Endothelial cell of umbilical vein (primary cell): ENCODE results near the gene ALG8. TPM values are rescaled to one million over a fixed set of nuclear protein-coding genes. Genes with fewer than 3 reads are reported as not detected.

ENCODE experiments used
- BruUV-seq: library from RNA; stranded (reverse); fragments of 400-500 nt; replicated peaks from 2 replicates; lab custom pipeline; 2021; lab: Mats Ljungman, UMichigan
- CTCF ChIA-PET: fragments of 300-600, 350-600 bp; sonication (Branson Sonifier 250); formaldehyde crosslinking; loops from one replicate; lab custom pipeline; 2021; ENCODE audit warnings: antibody characterized with exemption, inconsistent platforms; lab: Charles Lee
- POLR2A ChIA-PET: fragments of 300-600, 350-600 bp; sonication (Branson Sonifier 250); formaldehyde crosslinking; loops from one replicate; lab custom pipeline; 2021; ENCODE audit warnings: antibody characterized with exemption, inconsistent platforms; lab: Charles Lee
- DNase-seq: peaks from one replicate; pipeline ENCODE4 v3.0.0-alpha.2; 2011; ENCODE audit warnings: low read depth, low spot score
- FAIRE-seq: peaks from 2 replicates; lab custom pipeline; 2011; peaks lifted over from hg19 to GRCh38; lab: Jason Lieb, UNC
- H2AFZ ChIP-seq: 2 replicates; pipeline ENCODE4 v1.6.0; 2012; ENCODE audit warnings: low read depth, low read length, control low read depth, inconsistent platforms
- H3K27ac ChIP-seq: 2 replicates; pipeline ENCODE4 v1.5.1; 2011; ENCODE audit warnings: low read depth, mild to moderate bottlenecking, control low read depth, low read length, moderate library complexity; ENCODE audit not compliant: insufficient read depth
- H3K27me3 ChIP-seq, 2 experiments: 2 replicates each; pipeline versions ENCODE4 v1.6.0 to v1.6.1; 2011; ENCODE audit warnings: low read length in 2 of 2, mixed read lengths in 1 of 2; ENCODE audit not compliant: control insufficient read depth in 2 of 2, insufficient read depth in 2 of 2
- H3K36me3 ChIP-seq, 2 experiments: 2 replicates in 1 of 2; 3 replicates in 1 of 2; pipeline ENCODE4 v1.5.1; 2011; ENCODE audit warnings: low read length in 2 of 2, mild to moderate bottlenecking in 1 of 2, moderate library complexity in 1 of 2; ENCODE audit not compliant: control insufficient read depth in 2 of 2, insufficient read depth in 2 of 2; ENCODE audit errors: extremely low read depth in 1 of 2
- H3K4me1 ChIP-seq: 3 replicates; pipeline ENCODE4 v1.5.1; 2011; ENCODE audit warnings: mild to moderate bottlenecking, low read length; ENCODE audit not compliant: control insufficient read depth, insufficient read depth; ENCODE audit errors: extremely low read depth
- H3K4me2 ChIP-seq: 2 replicates; pipeline ENCODE4 v1.6.1; 2011; ENCODE audit warnings: low read length, control low read depth, mixed read lengths; ENCODE audit not compliant: insufficient read depth
- H3K4me3 ChIP-seq, 3 experiments: fragments of 200-600 bp in 1 of 3; sonication (generic), shearing (Covaris generic) in 1 of 3; replicated peaks in 1 of 3; 2 replicates each; pipeline ENCODE4 v1.5.1; 2011 to 2016; ENCODE audit warnings: control low read depth in 3 of 3, low read length in 3 of 3, mild to moderate bottlenecking in 2 of 3, inconsistent platforms in 1 of 3, low read depth in 1 of 3, moderate library complexity in 1 of 3; ENCODE audit not compliant: insufficient read depth in 1 of 3
- H3K79me2 ChIP-seq: 2 replicates; pipeline ENCODE4 v1.6.0; 2012; ENCODE audit warnings: low read length, inconsistent platforms; ENCODE audit not compliant: control insufficient read depth, insufficient read depth
- H3K9ac ChIP-seq: replicated peaks from 2 replicates; pipeline ENCODE3; 2011; ENCODE audit warnings: low read length, control low read depth; ENCODE audit not compliant: insufficient read depth; ENCODE audit errors: extremely low read depth
- H3K9me1 ChIP-seq: replicated peaks from 3 replicates; pipeline ENCODE4 v1.6.0; 2011; ENCODE audit warnings: mild to moderate bottlenecking, low read length; ENCODE audit not compliant: control insufficient read depth, insufficient read depth; ENCODE audit errors: extremely low read depth
- H3K9me3 ChIP-seq: replicated peaks from 2 replicates; pipeline ENCODE4 v1.5.1; 2012; ENCODE audit warnings: low read length, inconsistent platforms; ENCODE audit not compliant: control insufficient read depth, insufficient read depth
- H4K20me1 ChIP-seq: replicated peaks from 2 replicates; pipeline ENCODE3; 2011; ENCODE audit warnings: mild to moderate bottlenecking, low read length; ENCODE audit not compliant: control insufficient read depth, insufficient read depth; ENCODE audit errors: extremely low read depth
- CTCF ChIP-seq, 2 donors: IDR thresholded peaks; 1 replicate in 1 of 2; 2 replicates in 1 of 2; pipeline ENCODE4 v1.5.1; 2011; ENCODE audit warnings: low read length in 2 of 2, mild to moderate bottlenecking in 2 of 2, moderate library complexity in 2 of 2, control low read depth in 1 of 2, inconsistent platforms in 1 of 2, low read depth in 1 of 2; ENCODE audit not compliant: insufficient read depth in 1 of 2; ENCODE audit errors: extremely low read depth in 1 of 2
- EZH2 ChIP-seq: IDR thresholded peaks from 2 replicates; pipeline ENCODE4 v1.6.1; 2012; ENCODE audit warnings: borderline replicate concordance, low read depth, mild to moderate bottlenecking, moderate library complexity, low read length, inconsistent platforms; ENCODE audit not compliant: severe bottlenecking
- FOS ChIP-seq: IDR thresholded peaks from 2 replicates; pipeline ENCODE4 v1.6.1; 2011; ENCODE audit warnings: mild to moderate bottlenecking, low read length, moderate library complexity, borderline replicate concordance; ENCODE audit not compliant: insufficient read depth
- GATA2 ChIP-seq: IDR thresholded peaks from 2 replicates; pipeline ENCODE4 v1.7.0; 2011; ENCODE audit warnings: low read depth, mild to moderate bottlenecking, moderate library complexity, mixed read lengths, low read length; ENCODE audit not compliant: insufficient read length, insufficient read depth
- JUN ChIP-seq: IDR thresholded peaks from 2 replicates; pipeline ENCODE4 v1.6.1; 2011; ENCODE audit warnings: borderline replicate concordance, low read depth; ENCODE audit not compliant: insufficient read length, insufficient read depth
- MAX ChIP-seq: IDR thresholded peaks from 2 replicates; pipeline ENCODE4 v1.6.1; 2011; ENCODE audit not compliant: insufficient read depth, insufficient read length
- MYC ChIP-seq: IDR thresholded peaks from one replicate; pipeline ENCODE4 v1.6.1; 2011; ENCODE audit warnings: mild to moderate bottlenecking, low read depth, low read length
- POLR2A ChIP-seq: IDR thresholded peaks from 2 replicates; pipeline ENCODE4 v1.6.1; 2012; ENCODE audit warnings: low read depth, mild to moderate bottlenecking, control low read depth, low read length
- POLR2AphosphoS5 ChIP-seq: IDR thresholded peaks from 2 replicates; pipeline ENCODE4 v1.6.1; 2012; ENCODE audit warnings: low read depth, mild to moderate bottlenecking, control low read depth, low read length, moderate library complexity; ENCODE audit not compliant: insufficient read depth
- dilution Hi-C: fragments of 300-500 bp; cut with MboI; formaldehyde crosslinking; loops from one replicate; pipeline ENCODE4 v1.15.0; 2019; ENCODE audit warnings: low sequenced_read_pairs; ENCODE audit not compliant: extremely low pct_ligation_motif_present
- intact Hi-C: fragments of 100-400 bp; cut with micrococcal nuclease; formaldehyde crosslinking; loops from one replicate; pipeline ENCODE4 v1.10.0; 2022
- polyA plus RNA-seq, 4 experiments: library from polyadenylated mRNA; depleted of rRNA in 3 of 4; stranded (reverse) in 3 of 4; unstranded in 1 of 4; fragments of >200 nt; gene quantifications; 2 replicates each; pipeline versions ENCODE4 v1.2.1 to v1.2.3, GENCODE V29; 2011 to 2012; ENCODE audit warnings: missing spikeins in 1 of 4
- total RNA-seq: library from RNA; stranded (reverse); gene quantifications from 2 replicates; pipeline ENCODE4 v1.2.3, GENCODE V29; 2021

The ALG8 gene
- total and polyA plus RNA-seq, 2 donors (not counting 3 experiments of a cell fraction or from before 2014, with no cell fraction given): 43.9 to 48.2 TPM

DNA sequence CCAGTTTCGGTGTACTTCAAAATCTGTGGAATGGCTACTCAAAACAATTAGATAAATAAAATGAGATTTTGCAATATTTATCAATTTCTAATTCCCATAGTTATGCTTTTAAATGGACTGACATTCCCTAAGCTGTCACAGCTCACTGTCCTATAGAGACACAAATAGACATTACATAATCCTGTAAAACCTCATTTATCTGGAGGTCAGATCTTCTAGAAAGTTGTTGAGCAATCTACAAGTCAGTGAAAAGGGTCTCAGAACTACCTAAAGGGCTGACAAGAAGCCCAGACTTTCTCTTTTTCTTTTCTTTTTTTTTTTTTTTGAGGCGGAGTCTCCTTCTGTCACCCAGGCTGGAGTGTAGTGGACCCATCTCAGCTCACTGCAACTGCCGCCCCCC lies 12.0 kb downstream of the ALG8 start:
- no peak overlapping the region for H3K9ac ChIP-seq
- dilution Hi-C loops: no loop called here
- H2AFZ ChIP-seq: no peak overlapping the region
- H3K79me2 ChIP-seq: no peaks in the 10 kb centered on the region
- intact Hi-C loops: no loop called here
- no peaks in the 10 kb centered on the region for H3K36me3 ChIP-seq
- no TSS peak for BruUV-seq
- no peak for FAIRE-seq
- no peak overlapping the region for H3K4me3 ChIP-seq
- H4K20me1 ChIP-seq: no peaks in the 10 kb centered on the region
- no peak overlapping the region for H3K27ac ChIP-seq
- H3K4me1 ChIP-seq: no peaks in the 10 kb centered on the region
- no peak for TF ChIP-seq GATA2
- no peak for TF ChIP-seq POLR2A
- TF ChIP-seq FOS: no peak
- TF ChIP-seq POLR2AphosphoS5: no peak
- TF ChIP-seq CTCF (IDR thresholded peaks at IDR 0.05; ENCODE audit: extremely low read depth in 1 of 2, insufficient read depth in 1 of 2, low read depth in 1 of 2, low read length in 2 of 2): no peak
- TF ChIP-seq MAX: no peak
- no peak for TF ChIP-seq JUN
- no peak for TF ChIP-seq EZH2
- no peak for TF ChIP-seq MYC
- H3K4me2 ChIP-seq: no peak overlapping the region
- H3K9me1 ChIP-seq: no peaks in the 10 kb centered on the region
- H3K9me3 ChIP-seq: no peaks in the 10 kb centered on the region
- CTCF ChIA-PET: no interaction called here
- no peaks in the 10 kb centered on the region for H3K27me3 ChIP-seq
- DNase-seq: no peak
- POLR2A ChIA-PET: no interaction called here
